ENCODE data around the gene FIBP. TPM values are rescaled to one million over a fixed set of nuclear protein-coding genes. Genes with fewer than 3 reads are reported as not detected.
A peak's percentile ranks its signal among the peaks of the same experiment; 100 is the strongest.

The FIBP gene
- polyA plus RNA-seq, 3 donors = 79.1 to 109 (median 101) TPM

- Mint-ChIP-seq H3K9me3 (no peaks in the 10 kb centered on the region), H3K27me3 (ENCODE audit: low read depth in 3 of 3) (no peaks in the 10 kb centered on the region), H3K4me1 (peaks cover 43% of the 10 kb centered on the region), H3K36me3 (peaks cover 16 to 19% of the 10 kb centered on the region in 2 donors), H3K4me3 (no peak overlapping the region), H3K27ac (peak overlapping the region in 2 of 7 donors; percentile 54 to 76)
- no peaks in the 10 kb centered on the region for H3K9me3 ChIP-seq (replicated peaks in 1 of 2; ENCODE audit: control insufficient read depth in 1 of 2, insufficient read depth in 1 of 2, low read length in 2 of 2)
- DNase-seq = peak in 1 of 3 donors; percentile 48
- H3K4me2 ChIP-seq (replicated peaks; ENCODE audit: extremely low read depth, low read length, poor library complexity, severe bottlenecking) = no peak overlapping the region
- no peak overlapping the region for H2AFZ ChIP-seq (ENCODE audit: insufficient read depth, low read depth, low read length, poor library complexity, severe bottlenecking)
- H3K27ac ChIP-seq (ENCODE audit: low read depth in 1 of 2, low read length in 2 of 2) = no peak overlapping the region
- peaks cover 0 to 5% of the 10 kb centered on the region in 2 donors for H3K36me3 ChIP-seq (replicated peaks in 1 of 2; ENCODE audit: control insufficient read depth in 1 of 2, insufficient read depth in 2 of 2, low read length in 2 of 2)
- H3K79me2 ChIP-seq (ENCODE audit: insufficient read depth, low read length) = peaks cover 32% of the 10 kb centered on the region
- H4K20me1 ChIP-seq (ENCODE audit: insufficient read depth, low read length) = peaks cover 12% of the 10 kb centered on the region
- no peak overlapping the region for H3K9ac ChIP-seq (ENCODE audit: insufficient read depth, low read length, poor library complexity, severe bottlenecking)
- intact Hi-C loops (cut with micrococcal nuclease) = no loop called here
- 96% methylated on average over 12 of the region's 14 CpGs for WGBS (ENCODE audit: insufficient coverage)
- H3K27me3 ChIP-seq (ENCODE audit: control insufficient read depth in 2 of 2, insufficient read depth in 2 of 2, low read length in 2 of 2) = no peaks in the 10 kb centered on the region
- H3K4me3 ChIP-seq (replicated peaks in 1 of 3; ENCODE audit: low read depth in 2 of 3, low read length in 3 of 3) = no peak overlapping the region
- TF ChIP-seq, protein P1, sequence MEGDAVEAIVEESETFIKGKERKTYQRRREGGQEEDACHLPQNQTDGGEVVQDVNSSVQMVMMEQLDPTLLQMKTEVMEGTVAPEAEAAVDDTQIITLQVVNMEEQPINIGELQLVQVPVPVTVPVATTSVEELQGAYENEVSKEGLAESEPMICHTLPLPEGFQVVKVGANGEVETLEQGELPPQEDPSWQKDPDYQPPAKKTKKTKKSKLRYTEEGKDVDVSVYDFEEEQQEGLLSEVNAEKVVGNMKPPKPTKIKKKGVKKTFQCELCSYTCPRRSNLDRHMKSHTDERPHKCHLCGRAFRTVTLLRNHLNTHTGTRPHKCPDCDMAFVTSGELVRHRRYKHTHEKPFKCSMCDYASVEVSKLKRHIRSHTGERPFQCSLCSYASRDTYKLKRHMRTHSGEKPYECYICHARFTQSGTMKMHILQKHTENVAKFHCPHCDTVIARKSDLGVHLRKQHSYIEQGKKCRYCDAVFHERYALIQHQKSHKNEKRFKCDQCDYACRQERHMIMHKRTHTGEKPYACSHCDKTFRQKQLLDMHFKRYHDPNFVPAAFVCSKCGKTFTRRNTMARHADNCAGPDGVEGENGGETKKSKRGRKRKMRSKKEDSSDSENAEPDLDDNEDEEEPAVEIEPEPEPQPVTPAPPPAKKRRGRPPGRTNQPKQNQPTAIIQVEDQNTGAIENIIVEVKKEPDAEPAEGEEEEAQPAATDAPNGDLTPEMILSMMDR (IDR thresholded peaks at IDR 0.05) = no peak
- H3K4me1 ChIP-seq (ENCODE audit: control insufficient read depth in 1 of 2, insufficient read depth in 2 of 2, low read length in 2 of 2) = peaks cover 55 to 64% of the 10 kb centered on the region in 2 donors
Measured at GRCh38 chr11:65896034-65896999, 8.0 kb upstream of the FIBP start.

- H3K4me3 Mint-ChIP-seq = no peak overlapping the region
- Histone ChIP-seq H3K36me3 (replicated peaks in 1 of 2; ENCODE audit: control insufficient read depth in 1 of 2, insufficient read depth in 2 of 2, low read length in 2 of 2) (peaks cover 0 to 5% of the 10 kb centered on the region in 2 donors), H2AFZ (ENCODE audit: insufficient read depth, low read depth, low read length, poor library complexity, severe bottlenecking) (no peak overlapping the region), H3K27ac (ENCODE audit: low read depth in 1 of 2, low read length in 2 of 2) (no peak overlapping the region), H3K79me2 (ENCODE audit: insufficient read depth, low read length) (peaks cover 40% of the 10 kb centered on the region), H3K4me2 (replicated peaks; ENCODE audit: extremely low read depth, low read length, poor library complexity, severe bottlenecking) (no peak overlapping the region), H3K4me1 (ENCODE audit: control insufficient read depth in 1 of 2, insufficient read depth in 2 of 2, low read length in 2 of 2) (peaks cover 57 to 66% of the 10 kb centered on the region in 2 donors), H3K9me3 (replicated peaks in 1 of 2; ENCODE audit: control insufficient read depth in 1 of 2, insufficient read depth in 1 of 2, low read length in 2 of 2) (no peaks in the 10 kb centered on the region), H3K27me3 (ENCODE audit: control insufficient read depth in 2 of 2, insufficient read depth in 2 of 2, low read length in 2 of 2) (no peaks in the 10 kb centered on the region), H3K4me3 (replicated peaks in 1 of 3; ENCODE audit: low read depth in 2 of 3, low read length in 3 of 3) (no peak overlapping the region), H4K20me1 (ENCODE audit: insufficient read depth, low read length) (peaks cover 12% of the 10 kb centered on the region), H3K9ac (ENCODE audit: insufficient read depth, low read length, poor library complexity, severe bottlenecking) (no peak overlapping the region)
- H3K4me1 Mint-ChIP-seq = peaks cover 40% of the 10 kb centered on the region
- H3K27ac Mint-ChIP-seq = no peak overlapping the region
- H3K36me3 Mint-ChIP-seq = peaks cover 16 to 19% of the 10 kb centered on the region in 2 donors
- intact Hi-C loops (cut with micrococcal nuclease) = no loop called here
- 100% methylated on average over 3 of the region's 5 CpGs for WGBS (ENCODE audit: insufficient coverage)
- TF ChIP-seq, protein P1 (IDR thresholded peaks at IDR 0.05) = no peak
- no peak for DNase-seq
- H3K27me3 Mint-ChIP-seq (ENCODE audit: low read depth in 3 of 3) = no peaks in the 10 kb centered on the region
- H3K9me3 Mint-ChIP-seq = no peaks in the 10 kb centered on the region
Measured at GRCh38 chr11:65895482-65895981, 7.3 kb upstream of the FIBP start.

All from CD14-positive monocyte (primary cell).